Neuronal stem cell (in vitro differentiated cells): Measurements from ENCODE around the gene NRXN3.
A peak's percentile ranks its signal among the peaks of the same experiment; 100 is the strongest.

Experiments used
- DNase-seq: peaks from one replicate; pipeline ENCODE4 v3.0.0-alpha.2; 2013; ENCODE audit warnings: low spot score
- H2AFZ ChIP-seq: one replicate; pipeline ENCODE4 v1.6.1; 2013; ENCODE audit warnings: mild to moderate bottlenecking, low read length, inconsistent platforms
- H2AK5ac ChIP-seq: 2 replicates; pipeline ENCODE4 v1.6.1; 2013; ENCODE audit warnings: low read depth, mild to moderate bottlenecking, inconsistent platforms, low read length, moderate library complexity, mixed read lengths
- H2BK120ac ChIP-seq: 2 replicates; pipeline ENCODE4 v1.6.1; 2013; ENCODE audit warnings: low read depth, mild to moderate bottlenecking, inconsistent platforms, low read length, moderate library complexity, mixed read lengths
- H2BK12ac ChIP-seq: one replicate; pipeline ENCODE4 v1.6.1; 2013; ENCODE audit warnings: low read length, inconsistent platforms
- H2BK15ac ChIP-seq: 2 replicates; pipeline ENCODE4 v1.6.1; 2013; ENCODE audit warnings: mild to moderate bottlenecking, low read length, inconsistent platforms, mixed read lengths
- H2BK5ac ChIP-seq: one replicate; pipeline ENCODE4 v1.6.1; 2013; ENCODE audit warnings: inconsistent platforms, mild to moderate bottlenecking, low read length, moderate library complexity
- H3K14ac ChIP-seq: one replicate; pipeline ENCODE4 v1.6.1; 2013; ENCODE audit warnings: low read length, inconsistent platforms
- H3K18ac ChIP-seq: 2 replicates; pipeline ENCODE4 v1.6.1; 2013; ENCODE audit warnings: low read length, inconsistent platforms
- H3K23ac ChIP-seq: 2 replicates; pipeline ENCODE4 v1.6.1; 2013; ENCODE audit warnings: low read depth, mild to moderate bottlenecking, mixed read lengths, low read length, inconsistent platforms; ENCODE audit not compliant: poor library complexity
- H3K27ac ChIP-seq: replicated peaks from 3 replicates; pipeline ENCODE4 v1.5.1; 2013; ENCODE audit warnings: low read length, inconsistent platforms
- H3K27me3 ChIP-seq, 3 experiments: 2 replicates each; pipeline ENCODE4 v1.6.1; 2013; ENCODE audit warnings: low read length in 3 of 3, mild to moderate bottlenecking in 2 of 3, inconsistent platforms in 1 of 3, low read depth in 1 of 3, mixed read lengths in 1 of 3, moderate library complexity in 1 of 3; ENCODE audit not compliant: control insufficient read depth in 3 of 3, insufficient read depth in 3 of 3
- H3K36me3 ChIP-seq, 2 donors: replicated peaks in 1 of 2; 2 replicates each; pipeline ENCODE4 v1.6.1; 2013; ENCODE audit warnings: low read length in 2 of 2; ENCODE audit not compliant: control insufficient read depth in 2 of 2, insufficient read depth in 2 of 2
- H3K4ac ChIP-seq: 2 replicates; pipeline ENCODE4 v1.6.1; 2013; ENCODE audit warnings: inconsistent platforms, mild to moderate bottlenecking, low read length, moderate library complexity
- H3K4me1 ChIP-seq, 2 donors: 1 replicate in 1 of 2; 2 replicates in 1 of 2; pipeline ENCODE4 v1.6.1; 2013; ENCODE audit warnings: low read length in 2 of 2, low read depth in 1 of 2; ENCODE audit not compliant: control insufficient read depth in 2 of 2, insufficient read depth in 1 of 2
- H3K4me2 ChIP-seq: one replicate; pipeline ENCODE4 v1.6.1; 2013; ENCODE audit warnings: mild to moderate bottlenecking, low read length, inconsistent platforms; ENCODE audit not compliant: insufficient read depth, poor library complexity, severe bottlenecking
- H3K4me3 ChIP-seq, 2 donors: 2 replicates each; pipeline ENCODE4 v1.5.1; 2013; ENCODE audit warnings: low read length in 2 of 2, mild to moderate bottlenecking in 2 of 2, inconsistent platforms in 1 of 2, moderate library complexity in 1 of 2
- H3K79me1 ChIP-seq: one replicate; pipeline ENCODE4 v1.6.1; 2013; ENCODE audit warnings: low read depth, mild to moderate bottlenecking, inconsistent platforms, low read length, moderate library complexity
- H3K9ac ChIP-seq: one replicate; pipeline ENCODE4 v1.6.1; 2013; ENCODE audit warnings: mild to moderate bottlenecking, low read depth, low read length, inconsistent platforms; ENCODE audit not compliant: poor library complexity
- H3K9me3 ChIP-seq, 2 donors: replicated peaks in 1 of 2; 2 replicates each; pipeline versions ENCODE3 to v1.6.1; 2013; ENCODE audit warnings: low read length in 2 of 2, mild to moderate bottlenecking in 2 of 2, inconsistent platforms in 1 of 2, low read depth in 1 of 2, mixed read lengths in 1 of 2, moderate library complexity in 1 of 2; ENCODE audit not compliant: control insufficient read depth in 2 of 2, insufficient read depth in 1 of 2
- H4K8ac ChIP-seq: one replicate; pipeline ENCODE4 v1.6.1; 2013; ENCODE audit warnings: low read depth, mild to moderate bottlenecking, inconsistent platforms, low read length, moderate library complexity
- H4K91ac ChIP-seq: one replicate; pipeline ENCODE4 v1.6.1; 2013; ENCODE audit warnings: low read length, low read depth, mild to moderate bottlenecking, inconsistent platforms; ENCODE audit not compliant: poor library complexity
- WGBS, 2 donors: extraction: QIAGEN DNeasy Blood & Tissue Kit; methylation state at CpG; one replicate each; pipeline ENCODE4 v1.1.7; 2013; ENCODE audit warnings: missing lambda C conversion rate in 2 of 2, mixed read lengths in 1 of 2; ENCODE audit not compliant: insufficient read length in 2 of 2, insufficient replicate concordance in 1 of 2; ENCODE audit errors: extremely low coverage in 2 of 2; 5-methylcytosine and 5-hydroxymethylcytosine counted together

Gene NRXN3

DNA sequence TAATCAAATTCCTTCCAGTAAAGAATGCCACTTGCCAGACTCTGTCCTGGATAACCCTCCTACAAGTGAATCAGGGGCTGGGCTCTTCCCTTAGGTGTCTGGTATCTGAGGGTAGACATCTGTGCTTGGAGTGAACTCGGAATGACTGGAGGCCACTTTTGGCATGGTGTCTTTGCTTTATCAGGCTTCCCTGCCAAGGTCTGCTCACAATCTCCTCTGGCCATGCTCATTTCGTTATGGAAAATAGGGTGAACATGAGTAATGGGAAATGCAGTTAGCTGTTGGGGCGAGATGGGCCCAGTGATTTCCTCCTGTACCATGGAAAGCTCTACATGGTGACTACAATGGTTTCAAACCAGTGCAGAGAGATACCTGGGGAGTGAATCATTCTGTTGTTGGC lies 212.9 kb downstream of the NRXN3 start:
- Histone ChIP-seq H2BK5ac (no peak overlapping the region), H3K9ac (no peak overlapping the region), H3K4me2 (no peak overlapping the region), H3K79me1 (no peaks in the 10 kb centered on the region), H4K91ac (no peak overlapping the region), H3K4me1 (no peaks in the 10 kb centered on the region), H2BK12ac (no peak overlapping the region), H3K27me3 (no peaks in the 10 kb centered on the region), H3K23ac (no peak overlapping the region), H2AFZ (no peak overlapping the region), H3K4me3 (no peak overlapping the region), H3K36me3 (peaks cover 0 to 1% of the 10 kb centered on the region in 2 donors), H3K4ac (no peak overlapping the region), H2AK5ac (no peak overlapping the region), H4K8ac (no peak overlapping the region), H2BK15ac (no peak overlapping the region), H3K27ac (no peak overlapping the region), H3K14ac (no peak overlapping the region), H3K18ac (no peak overlapping the region), H3K9me3 (no peaks in the 10 kb centered on the region), H2BK120ac (no peak overlapping the region)
- WGBS, 2 donors, result no CpG with 5 or more reads among the region's 3 CpGs
- DNase-seq, result no peak

DNA sequence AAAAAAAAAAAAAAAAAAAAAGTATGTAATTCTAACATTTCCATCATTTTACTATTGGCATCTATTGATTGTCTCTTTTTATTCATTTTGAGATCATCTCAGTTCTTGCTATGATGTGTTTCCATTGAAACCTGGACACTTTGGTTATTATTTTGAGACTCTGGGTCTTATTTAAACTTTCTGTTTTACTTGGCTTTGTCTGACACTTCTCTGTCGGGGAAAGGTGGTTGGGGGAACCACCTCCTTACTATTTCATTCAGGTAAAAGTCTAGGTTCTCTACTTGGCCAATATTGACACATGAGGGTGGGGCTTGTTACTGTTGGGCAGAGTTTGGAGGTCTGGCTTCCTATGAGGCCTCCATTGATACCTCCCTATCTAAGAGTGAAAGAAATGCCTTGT lies 228.0 kb downstream of the NRXN3 start:
- Histone ChIP-seq H3K4me1 (no peaks in the 10 kb centered on the region), H2AFZ (no peak overlapping the region), H3K14ac (no peak overlapping the region), H3K4me3 (no peak overlapping the region), H2BK15ac (no peak overlapping the region), H4K91ac (no peak overlapping the region), H3K4me2 (no peak overlapping the region), H3K36me3 (no peaks in the 10 kb centered on the region), H2BK5ac (no peak overlapping the region), H2BK120ac (no peak overlapping the region), H2AK5ac (no peak overlapping the region), H3K23ac (no peak overlapping the region), H3K18ac (no peak overlapping the region), H2BK12ac (no peak overlapping the region), H3K4ac (no peak overlapping the region), H3K27ac (no peak overlapping the region), H3K9ac (no peak overlapping the region), H3K9me3 (no peaks in the 10 kb centered on the region), H3K27me3 (no peaks in the 10 kb centered on the region), H4K8ac (no peak overlapping the region), H3K79me1 (no peaks in the 10 kb centered on the region)
- no peak for DNase-seq
- WGBS, 2 donors, result no CpG with 5 or more reads among the region's 1 CpG

DNA sequence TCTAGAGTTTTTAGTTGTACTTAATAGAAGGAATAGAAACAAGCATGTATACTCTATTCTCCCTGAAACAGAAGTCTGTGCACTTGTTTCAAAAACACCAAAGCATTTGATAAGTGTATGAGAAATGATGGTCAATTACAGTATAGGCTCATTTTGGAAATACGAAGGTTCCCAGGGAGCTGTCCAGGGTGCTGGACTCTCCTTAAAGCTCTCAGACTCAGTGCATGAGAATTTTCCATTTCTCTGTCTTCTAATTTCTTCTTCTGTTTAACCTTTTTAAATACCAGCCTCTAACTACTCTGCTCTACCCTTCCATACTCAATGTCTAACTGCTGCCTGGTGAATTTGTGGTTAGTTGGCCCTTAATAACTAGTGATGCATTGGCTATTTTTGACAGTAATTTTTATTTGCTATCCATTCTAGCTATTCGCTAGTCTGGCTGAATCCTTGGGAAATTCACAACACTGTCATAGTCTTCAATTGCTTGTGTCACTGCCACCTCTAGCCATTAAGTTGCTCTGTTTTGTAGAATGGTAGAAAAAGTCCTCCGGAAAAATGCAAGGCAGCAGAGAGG lies 229.2 kb downstream of the NRXN3 start:
- Histone ChIP-seq H2BK5ac (no peak overlapping the region), H3K79me1 (no peaks in the 10 kb centered on the region), H2BK120ac (no peak overlapping the region), H3K27me3 (no peaks in the 10 kb centered on the region), H3K4me3 (no peak overlapping the region), H2BK12ac (no peak overlapping the region), H4K91ac (no peak overlapping the region), H3K14ac (no peak overlapping the region), H4K8ac (no peak overlapping the region), H3K27ac (no peak overlapping the region), H3K18ac (no peak overlapping the region), H2AFZ (no peak overlapping the region), H3K9me3 (no peaks in the 10 kb centered on the region), H3K9ac (no peak overlapping the region), H2AK5ac (no peak overlapping the region), H3K4me2 (no peak overlapping the region), H3K4me1 (peaks cover 0 to 5% of the 10 kb centered on the region in 2 donors), H2BK15ac (no peak overlapping the region), H3K4ac (no peak overlapping the region), H3K36me3 (no peaks in the 10 kb centered on the region), H3K23ac (no peak overlapping the region)
- DNase-seq, result peak; percentile 58
- WGBS, 2 donors, result no CpG with 5 or more reads among the region's 3 CpGs

DNA sequence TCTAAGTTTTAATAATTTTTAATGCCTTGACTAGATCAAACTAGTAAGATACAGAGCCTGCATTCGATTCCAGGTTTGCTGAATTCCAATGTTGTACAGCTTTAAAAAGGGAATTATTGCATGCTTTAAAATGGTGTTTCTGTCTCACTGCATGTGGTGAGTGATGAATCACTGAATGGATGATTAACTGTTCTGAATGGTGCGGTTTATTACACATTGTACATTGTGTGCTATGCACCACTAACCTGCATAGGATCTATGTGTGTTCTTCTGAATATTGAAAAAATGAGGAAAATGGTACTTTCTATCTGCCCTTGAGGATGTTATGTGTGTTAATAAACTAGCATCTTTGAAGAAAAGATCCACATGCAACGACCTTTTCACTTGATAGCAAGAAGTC lies 231.7 kb downstream of the NRXN3 start:
- WGBS, 2 donors, result no CpG with 5 or more reads among the region's 3 CpGs
- no peak overlapping the region for H2BK5ac ChIP-seq

More for the DNA sequence above, 231.7 kb downstream of the NRXN3 start:
- Histone ChIP-seq H3K9ac (no peak overlapping the region), H3K18ac (no peak overlapping the region), H3K27ac (no peak overlapping the region), H2BK120ac (no peak overlapping the region), H2AK5ac (no peak overlapping the region), H2BK15ac (no peak overlapping the region), H3K4me2 (no peak overlapping the region), H2BK12ac (no peak overlapping the region), H2AFZ (no peak overlapping the region), H3K4me3 (no peak overlapping the region), H3K4me1 (peaks cover 0 to 5% of the 10 kb centered on the region in 2 donors), H3K4ac (no peak overlapping the region), H3K79me1 (no peaks in the 10 kb centered on the region), H3K23ac (no peak overlapping the region), H3K36me3 (no peaks in the 10 kb centered on the region), H3K14ac (no peak overlapping the region), H3K27me3 (no peaks in the 10 kb centered on the region), H4K91ac (no peak overlapping the region), H4K8ac (no peak overlapping the region), H3K9me3 (no peaks in the 10 kb centered on the region)
- no peak for DNase-seq
